DND-41 (cell line): Measurements from ENCODE around the gene ZFPM1.

Source experiments
- EZH2 ChIP-seq: IDR thresholded peaks from 3 replicates; pipeline ENCODE4 v1.6.1; 2012; ENCODE audit warnings: borderline replicate concordance, low read depth, mild to moderate bottlenecking, moderate library complexity, low read length, inconsistent platforms; ENCODE audit not compliant: severe bottlenecking
- TF ChIP-seq, protein P1 (sequence below): IDR thresholded peaks from 2 replicates; pipeline ENCODE4 v1.5.1; 2012; ENCODE audit warnings: borderline replicate concordance, low read length, moderate library complexity, mild to moderate bottlenecking; ENCODE audit not compliant: poor library complexity, severe bottlenecking; ENCODE audit errors: extremely low read depth

DNA sequence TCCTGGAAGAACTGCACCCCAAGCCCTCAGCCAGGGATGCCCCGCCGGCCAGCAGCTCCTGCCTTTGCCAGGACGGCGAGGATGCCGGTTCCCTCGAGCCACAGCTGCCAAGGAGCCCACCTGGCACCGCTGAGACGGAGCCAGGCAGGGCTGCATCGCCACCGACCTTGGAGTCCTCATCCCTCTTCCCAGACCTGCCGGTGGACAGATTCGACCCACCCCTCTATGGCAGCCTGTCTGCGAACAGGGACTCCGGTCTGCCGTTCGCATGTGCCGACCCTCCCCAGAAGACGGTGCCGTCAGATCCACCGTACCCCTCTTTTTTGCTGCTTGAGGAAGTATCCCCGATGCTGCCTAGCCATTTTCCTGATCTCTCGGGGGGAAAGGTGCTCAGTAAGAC lies 21.4 kb upstream of the ZFPM1 start:
- TF ChIP-seq, protein P1, sequence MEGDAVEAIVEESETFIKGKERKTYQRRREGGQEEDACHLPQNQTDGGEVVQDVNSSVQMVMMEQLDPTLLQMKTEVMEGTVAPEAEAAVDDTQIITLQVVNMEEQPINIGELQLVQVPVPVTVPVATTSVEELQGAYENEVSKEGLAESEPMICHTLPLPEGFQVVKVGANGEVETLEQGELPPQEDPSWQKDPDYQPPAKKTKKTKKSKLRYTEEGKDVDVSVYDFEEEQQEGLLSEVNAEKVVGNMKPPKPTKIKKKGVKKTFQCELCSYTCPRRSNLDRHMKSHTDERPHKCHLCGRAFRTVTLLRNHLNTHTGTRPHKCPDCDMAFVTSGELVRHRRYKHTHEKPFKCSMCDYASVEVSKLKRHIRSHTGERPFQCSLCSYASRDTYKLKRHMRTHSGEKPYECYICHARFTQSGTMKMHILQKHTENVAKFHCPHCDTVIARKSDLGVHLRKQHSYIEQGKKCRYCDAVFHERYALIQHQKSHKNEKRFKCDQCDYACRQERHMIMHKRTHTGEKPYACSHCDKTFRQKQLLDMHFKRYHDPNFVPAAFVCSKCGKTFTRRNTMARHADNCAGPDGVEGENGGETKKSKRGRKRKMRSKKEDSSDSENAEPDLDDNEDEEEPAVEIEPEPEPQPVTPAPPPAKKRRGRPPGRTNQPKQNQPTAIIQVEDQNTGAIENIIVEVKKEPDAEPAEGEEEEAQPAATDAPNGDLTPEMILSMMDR: no peak
- no peak for TF ChIP-seq EZH2
